ENCODE measurements around the gene TMED1.

The TMED1 gene

DNA sequence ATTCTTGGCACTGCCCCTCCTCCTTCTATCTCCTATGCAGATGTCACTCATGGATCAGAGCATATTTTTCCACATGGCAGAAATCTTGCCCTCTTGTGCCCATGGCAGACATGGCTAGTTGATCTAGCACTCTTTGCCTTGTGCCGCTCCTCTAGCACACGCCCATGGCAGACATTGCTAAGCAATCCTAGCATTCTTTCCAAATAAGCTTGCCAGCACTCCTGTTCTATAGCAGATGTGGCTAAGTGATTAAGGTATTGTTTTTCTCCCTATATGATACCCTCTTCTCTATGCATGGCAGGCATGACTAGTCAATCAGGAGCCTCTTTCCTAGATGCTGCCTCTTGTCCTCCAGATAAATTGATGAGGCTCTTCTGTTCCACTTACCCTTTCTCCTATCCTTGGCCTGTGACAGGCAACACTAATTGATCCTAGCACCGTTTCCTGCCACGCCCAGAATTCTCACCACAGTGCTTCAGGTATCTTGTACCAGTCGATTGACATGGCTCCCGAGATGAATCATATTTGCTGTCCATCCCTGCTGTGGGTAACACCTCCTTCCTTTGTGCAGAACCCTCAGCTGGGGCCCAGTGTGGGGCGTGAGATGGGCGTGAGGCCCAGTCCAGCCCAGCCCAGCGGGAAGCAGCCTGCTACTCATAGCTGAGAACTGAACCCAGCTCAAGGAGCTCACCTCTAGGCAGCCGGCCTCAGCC lies 26.9 kb downstream of the TMED1 start:
- no peak for DNase-seq

DNA sequence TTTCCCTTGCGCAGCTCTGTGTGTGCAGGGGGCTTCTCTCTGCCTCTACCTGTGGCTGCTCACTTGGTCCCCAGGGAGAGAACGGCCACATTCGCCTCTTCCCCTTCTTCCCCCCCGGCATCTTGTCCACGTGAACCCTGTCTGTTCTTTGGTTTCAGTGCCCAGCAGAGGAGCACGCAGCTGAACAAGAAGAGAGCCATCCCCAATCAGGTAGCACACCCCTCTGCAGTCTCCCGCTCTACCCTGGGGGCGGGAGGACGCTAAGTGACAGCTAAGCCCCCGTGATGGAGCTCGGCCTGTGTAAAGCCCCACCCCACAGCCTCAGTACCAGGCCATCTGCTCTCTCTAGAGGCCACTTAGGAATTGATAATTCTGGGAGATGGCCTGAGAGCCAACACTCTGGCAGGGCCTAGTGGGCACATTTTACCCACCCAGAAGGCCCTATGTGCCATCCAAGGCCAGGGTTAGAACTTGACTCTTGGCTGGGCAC lies 30.2 kb downstream of the TMED1 start:
- no peak for DNase-seq

DNA sequence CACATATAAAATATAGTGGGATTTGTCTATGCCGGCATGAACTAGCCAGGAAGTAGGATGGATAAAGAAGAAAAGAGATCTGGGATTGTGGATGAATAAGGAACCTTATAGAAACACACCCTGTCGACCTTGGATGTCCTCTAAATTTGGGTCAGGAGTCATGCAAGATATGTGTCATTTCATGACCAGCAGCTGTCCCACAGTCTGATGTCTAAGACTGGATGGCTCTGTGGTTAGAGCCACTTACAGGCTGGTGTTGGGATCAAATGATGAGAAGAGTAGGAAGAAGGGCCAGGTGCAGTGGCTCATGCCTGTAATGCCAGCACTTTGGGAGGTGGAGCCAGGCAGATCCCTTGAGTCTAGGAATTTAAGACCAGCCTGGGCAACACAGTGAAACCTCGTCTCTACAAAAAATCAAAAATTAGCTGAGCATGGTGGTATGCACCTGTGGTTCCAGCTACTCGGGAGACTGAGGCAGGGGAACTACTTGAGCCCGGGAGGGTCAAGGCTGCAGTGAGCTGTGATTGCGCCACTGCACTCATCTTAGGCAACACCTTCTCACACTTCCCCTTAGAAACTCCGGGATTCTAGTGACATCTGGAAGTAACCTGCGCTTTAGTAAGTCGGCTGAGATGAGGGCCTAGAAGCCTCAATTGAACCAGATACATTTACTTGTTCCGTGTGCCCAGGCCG lies 30.8 kb downstream of the TMED1 start:
- DNase-seq, result no peak

DNA sequence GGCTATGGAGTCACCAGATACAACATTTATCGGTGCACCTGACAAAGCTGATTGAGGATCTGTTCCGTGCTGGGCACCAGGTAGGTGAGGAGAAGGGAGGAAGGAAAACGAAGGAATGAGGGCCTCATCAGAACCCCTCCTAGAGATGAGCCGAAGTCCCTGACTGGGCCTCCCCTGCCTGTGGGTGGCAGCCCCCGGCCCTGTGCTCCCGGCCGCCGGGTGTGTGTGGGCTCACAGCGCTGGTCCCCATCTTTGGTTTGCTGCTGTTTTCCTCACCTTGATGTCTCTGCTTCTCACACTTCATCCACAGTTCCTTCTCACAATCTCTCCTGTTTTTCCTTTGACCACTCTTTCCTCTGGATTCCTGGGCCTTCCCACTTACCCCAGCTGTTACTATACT lies 32.8 kb downstream of the TMED1 start:
- no peak for DNase-seq

DNA sequence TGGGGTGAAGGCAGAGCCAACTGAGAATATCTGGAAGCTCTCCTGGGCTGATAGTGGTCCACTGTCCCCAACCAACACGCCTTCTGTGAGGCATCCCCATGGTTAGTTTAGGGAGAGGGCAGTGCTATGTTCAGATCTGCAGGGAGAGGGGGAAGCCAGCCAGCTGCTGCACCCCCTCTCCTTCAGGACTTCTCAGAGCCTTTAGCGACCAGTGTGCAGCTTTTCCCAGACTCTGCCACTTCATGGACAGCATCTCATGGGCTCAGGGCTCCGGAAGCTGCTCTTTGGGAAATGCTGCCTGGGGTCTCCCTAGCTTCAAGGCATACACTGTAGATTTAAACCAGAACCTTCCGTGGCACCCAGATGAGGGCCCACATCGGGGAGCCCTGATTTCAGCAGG lies 33.5 kb downstream of the TMED1 start:
- DNase-seq, result no peak

DNA sequence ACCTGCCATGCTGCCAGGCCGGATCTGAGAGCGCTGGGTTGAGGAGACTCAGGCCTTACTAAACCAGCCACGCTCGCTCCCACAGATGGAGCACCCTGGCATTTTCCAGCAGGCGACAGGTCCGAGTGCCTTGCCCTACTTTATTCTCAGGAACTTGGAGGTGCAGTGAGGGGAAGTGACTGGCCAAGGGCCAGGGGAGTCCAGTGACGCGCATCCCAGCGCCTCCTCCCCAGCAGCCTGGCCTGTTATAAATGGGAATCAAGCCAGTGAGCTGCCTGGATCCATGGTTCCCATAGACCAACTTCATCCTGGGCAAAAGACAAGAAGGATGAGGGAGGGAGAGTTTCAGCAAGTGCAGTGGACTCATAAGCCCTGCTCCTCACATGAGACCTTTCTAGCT lies 35.5 kb downstream of the TMED1 start:
- no peak for DNase-seq

DNA sequence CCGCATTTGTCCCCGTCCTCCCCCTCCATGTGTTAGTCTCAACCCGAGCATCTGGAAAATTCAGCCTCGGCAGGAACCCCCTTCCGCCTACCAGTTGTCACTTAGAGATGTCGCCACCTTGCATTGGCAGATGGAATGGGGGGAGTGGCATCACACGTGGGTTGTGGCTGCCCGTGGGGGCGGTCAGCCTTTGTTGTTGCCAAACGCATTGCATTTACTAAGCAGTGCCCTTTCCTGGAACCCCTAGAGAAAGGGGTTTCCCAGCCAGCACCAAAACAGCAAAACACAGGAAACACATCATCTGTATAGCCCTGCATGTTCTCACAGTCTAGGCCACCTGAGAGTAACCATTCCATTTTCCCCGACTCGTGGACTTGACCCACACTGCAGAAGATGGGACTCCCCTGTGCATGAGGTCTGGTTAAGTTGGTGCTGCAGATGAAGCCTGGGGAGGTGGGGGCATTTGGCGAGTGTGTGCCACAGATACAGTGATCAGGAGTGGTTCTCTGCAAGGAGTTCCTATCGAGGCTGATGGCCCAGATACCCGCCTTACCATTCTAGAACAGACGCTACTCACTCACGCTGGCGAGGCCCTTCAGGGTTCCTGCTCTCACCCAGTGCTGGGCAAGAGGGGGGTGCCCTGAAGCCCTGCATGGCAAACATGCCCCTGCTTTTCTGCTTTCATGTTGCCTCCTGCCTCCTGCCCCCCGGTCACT lies 38.3 kb downstream of the TMED1 start:
- no peak for DNase-seq

DNA sequence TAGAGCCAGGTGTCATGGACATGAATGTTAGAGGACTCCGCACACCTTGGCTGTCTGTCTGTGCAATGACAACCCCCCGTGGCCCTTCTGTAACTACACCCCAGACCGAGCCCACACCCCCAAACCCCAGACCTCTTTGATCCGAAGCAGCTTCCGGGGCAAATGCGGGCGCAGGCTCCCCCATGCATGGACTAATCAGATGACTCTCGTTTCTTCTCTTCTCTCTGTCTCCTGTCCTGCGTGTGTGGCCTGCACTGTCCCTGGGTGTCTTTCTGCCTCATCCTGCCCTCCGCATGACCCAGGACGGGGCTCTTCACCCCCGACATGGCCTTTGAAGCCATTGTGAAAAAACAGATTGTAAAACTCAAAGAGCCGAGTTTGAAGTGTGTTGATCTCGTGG lies 38.9 kb downstream of the TMED1 start:
- DNase-seq, result no peak

DNA sequence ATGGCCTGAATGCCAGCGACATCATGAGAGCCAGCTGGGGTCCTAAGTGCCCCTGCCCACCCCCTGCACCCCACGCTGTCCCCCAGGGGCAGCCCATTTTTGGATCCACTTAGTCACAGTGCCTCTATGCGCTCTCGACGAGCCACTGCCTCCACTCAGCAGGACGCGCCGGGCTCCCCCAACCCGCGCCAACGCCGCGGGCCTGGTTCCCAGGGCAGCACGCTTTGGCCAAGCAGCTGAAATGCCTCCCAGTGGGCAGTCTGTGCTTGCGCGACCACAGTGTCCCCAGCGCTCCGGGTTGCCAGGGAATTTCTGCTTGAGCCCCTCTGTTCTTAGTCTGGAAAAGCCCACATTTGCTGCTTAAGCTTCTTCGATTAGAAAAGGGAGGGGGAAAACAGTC lies 39.4 kb downstream of the TMED1 start:
- DNase-seq, result no peak

DNA sequence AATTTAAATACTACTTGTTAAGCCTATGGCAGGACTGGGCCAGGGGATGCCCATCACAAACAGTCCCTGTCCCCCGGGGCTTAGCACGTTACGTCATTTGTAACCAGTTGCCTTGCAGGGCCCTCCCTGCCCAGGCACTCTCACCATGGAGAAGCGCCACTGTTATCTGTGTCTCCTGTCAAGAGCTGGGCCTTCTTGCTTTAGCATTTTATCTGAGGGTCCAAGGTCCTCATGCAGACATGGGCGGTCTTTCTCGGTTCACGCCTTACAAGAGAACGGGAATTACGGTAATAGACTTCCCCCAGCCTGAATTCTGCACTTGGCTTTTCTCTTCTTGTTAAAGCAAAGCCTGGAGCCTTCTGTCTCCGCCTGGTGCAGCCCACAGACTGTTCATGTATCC lies 46.1 kb downstream of the TMED1 start:
- no peak for DNase-seq

DNA sequence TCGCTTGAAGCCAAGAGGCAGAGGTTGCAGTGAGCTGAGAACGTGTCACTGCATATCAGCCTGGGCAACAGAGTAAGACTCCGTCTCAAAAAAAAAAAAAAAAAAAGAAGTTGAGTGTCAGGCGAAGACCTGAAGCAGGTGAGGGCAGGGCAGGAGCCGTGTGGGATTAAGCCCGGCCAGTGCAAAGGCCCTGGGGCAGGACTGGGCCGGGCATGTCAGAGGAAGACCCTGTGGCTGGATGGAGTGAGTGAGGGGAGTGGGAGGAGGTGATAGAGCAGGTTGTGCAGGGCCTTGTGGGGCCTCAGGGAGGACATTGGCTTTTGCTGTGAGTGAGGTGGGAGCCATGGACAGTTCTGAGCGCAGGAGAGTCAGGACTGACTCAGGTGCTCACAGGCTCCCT lies 47.9 kb downstream of the TMED1 start:
- DNase-seq, result no peak

DNA sequence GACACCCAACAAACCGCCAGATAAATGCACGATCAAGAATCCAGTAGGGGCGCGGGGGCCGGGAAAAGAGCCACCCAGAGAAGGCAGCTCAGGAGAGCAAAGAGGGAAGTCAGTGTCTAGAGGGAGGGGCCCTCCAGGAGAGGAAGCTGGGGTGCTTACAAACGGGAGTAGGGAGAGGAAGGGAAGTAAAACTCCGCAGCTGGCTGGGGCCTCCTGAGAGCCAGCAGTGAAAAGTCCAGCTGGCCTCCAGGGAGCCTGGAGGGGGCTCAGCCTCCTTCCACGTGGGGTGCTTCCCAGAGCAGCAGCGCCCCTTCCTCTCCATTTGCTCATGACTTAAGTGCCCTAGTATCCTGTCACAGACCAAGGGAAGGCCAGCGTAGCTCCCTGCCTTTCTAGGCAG lies 51.8 kb downstream of the TMED1 start:
- DNase-seq, result no peak

DNA sequence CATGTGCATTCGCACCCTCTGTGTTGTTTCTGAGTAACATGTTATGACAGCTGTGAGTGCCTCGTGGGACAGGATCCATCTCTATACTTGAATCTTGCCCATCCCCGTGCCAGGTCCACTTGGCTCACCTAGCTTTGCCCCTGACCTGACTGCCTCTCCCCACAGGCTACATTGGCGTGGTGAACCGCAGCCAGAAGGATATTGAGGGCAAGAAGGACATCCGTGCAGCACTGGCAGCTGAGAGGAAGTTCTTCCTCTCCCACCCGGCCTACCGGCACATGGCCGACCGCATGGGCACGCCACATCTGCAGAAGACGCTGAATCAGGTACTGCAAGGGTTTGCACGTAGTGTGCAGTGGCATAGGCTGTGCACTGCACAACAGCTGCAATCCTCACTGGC lies 53.2 kb downstream of the TMED1 start:
- DNase-seq, result no peak
